SW 1271 (cell line): ENCODE data around the gene CUZD1.

Experiments
- DNase-seq, 2 experiments: peaks; one replicate each; lab custom pipeline; 2025; lab: John Stamatoyannopoulos, UW

The CUZD1 gene

DNA sequence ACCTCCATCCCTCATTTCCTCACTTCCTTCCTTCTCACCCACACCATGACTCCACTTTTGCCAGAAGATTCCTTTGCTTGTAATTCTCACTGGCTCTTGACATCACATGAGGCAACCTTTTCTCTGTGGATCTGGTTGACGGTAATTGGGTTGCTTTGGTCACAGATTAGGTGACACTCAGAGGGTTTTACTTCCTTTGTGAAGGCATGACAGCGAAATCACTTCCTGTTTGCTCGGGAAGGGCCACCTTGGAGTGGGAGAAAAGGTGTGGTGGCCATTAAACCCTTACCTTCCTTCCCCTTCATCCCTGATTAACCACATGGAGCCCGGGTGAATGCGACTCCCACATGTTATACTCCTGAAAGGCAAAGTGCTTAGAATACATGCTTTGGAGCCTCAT lies 30.2 kb downstream of the CUZD1 start:
- no peak for DNase-seq

DNA sequence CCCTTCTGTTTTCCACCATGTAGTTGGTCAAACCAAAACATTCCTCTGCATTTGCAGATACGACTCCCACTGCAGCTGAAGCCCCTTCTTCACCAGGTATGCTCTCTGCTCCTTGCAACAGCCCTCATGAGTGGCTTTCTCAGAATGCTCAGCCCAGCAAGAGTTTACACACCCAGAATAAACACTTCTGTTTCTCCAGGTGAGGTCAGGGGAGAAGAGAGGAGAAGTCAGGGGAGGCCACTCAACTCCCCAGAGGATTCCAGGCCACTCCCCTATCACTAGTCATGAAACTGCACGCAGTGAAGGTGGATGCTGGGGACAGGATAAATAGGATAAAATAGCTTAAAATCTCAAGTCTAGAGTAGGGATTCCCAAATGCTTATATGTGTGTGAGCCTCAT lies 31.2 kb downstream of the CUZD1 start:
- no peak for DNase-seq

DNA sequence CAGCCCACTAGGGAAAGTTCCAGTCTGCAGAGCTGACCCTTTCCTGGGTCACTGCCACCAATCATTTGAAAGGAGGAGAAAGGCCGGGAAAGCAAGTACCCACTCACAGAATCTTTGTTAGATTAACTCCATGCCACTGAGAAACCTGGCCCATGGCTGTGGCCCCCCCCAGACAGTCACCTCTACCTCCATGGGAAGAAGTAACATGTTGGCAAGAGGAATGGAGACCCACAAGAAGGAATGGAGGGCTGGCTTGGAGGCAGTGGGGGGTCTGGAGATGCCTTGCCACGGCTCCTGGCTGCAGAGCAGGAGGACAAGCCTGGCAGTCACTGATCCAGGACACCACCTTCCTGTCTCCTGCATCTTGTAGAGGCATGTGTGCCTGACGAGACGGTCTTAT lies 32.9 kb downstream of the CUZD1 start:
- DNase-seq, result no peak

DNA sequence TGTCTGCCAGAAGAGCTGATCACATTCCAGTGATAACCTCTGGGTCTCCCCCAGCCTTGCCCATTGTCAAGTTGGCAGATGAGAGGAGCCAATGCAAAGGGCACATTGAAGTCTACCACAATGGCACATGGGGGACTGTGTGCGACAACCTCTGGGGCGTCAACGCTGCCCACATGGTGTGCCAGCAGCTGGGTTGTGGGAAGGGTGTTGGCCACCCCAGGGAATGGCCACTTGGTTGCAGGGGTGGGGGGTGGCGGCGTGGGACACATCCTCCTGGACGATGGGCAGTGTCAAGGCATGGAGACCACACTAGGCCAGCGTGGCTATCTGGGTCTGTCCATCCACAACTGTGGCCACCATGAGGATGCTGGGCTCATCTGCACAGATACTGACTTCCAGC lies 43.4 kb downstream of the CUZD1 start:
- DNase-seq, result no peak

DNA sequence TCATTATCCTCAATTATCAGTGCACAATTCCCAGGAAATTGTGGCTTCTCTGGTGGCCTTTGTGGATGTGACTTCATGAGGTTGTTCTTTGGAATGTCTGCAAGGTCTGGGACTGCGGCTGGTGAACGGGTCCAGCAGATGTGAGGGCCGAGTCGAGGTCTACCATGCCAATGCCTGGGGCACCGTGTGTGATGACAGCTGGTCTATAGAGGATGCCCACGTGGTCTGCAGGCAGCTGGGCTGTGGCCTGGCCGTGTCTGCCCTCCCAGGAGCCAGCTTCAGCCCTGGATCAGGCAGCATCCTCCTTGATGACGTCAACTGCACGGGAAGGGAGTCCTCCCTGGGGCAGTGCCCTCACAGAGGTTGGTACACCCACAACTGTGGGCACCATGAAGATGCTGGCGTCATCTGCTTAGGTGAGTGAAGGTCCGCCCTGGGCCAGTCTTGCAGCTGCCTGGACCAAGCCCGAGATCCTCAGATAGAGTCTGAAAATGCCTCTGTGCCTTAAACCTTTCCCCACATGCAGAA lies 46.9 kb downstream of the CUZD1 start:
- no peak for DNase-seq

DNA sequence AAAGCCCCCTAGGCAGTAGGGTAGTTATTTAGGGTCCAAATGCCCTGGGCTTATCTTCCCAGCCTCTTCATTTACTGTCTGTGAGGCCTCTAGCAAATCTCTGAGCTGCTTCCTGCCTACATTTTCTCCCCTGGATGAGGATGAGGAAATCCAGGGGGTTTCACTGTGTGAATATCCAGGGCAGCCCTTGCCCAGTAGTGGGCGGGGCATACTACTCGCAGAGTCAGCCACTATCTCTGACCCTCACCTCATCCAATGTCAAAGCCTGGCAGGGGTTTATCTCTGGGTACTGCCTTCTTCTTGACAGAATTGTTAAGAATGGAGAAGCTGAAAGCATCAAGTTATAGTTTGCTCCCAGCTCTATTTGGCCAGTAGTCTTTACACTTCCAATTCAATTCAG lies 48.9 kb downstream of the CUZD1 start:
- no peak for DNase-seq

DNA sequence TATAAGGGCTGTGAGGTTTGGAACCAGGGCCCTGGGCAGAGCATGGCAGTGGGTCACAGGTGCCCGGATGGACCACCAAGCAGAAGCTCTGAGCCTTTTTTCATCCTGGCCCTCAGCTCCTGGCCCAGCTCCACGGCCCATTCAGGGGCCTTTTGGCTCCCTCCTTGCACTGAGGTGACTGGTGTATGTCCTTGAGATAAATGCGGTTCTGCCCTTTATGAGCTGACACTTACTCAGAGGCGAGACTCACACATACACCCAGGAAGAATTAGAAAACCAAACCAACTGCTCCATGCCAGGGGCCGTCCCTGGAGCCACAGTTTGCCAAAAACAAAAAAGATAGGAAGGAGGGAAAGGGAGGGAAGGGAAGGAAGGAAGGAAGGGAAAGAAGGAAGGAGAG lies 49.7 kb downstream of the CUZD1 start:
- no peak for DNase-seq

DNA sequence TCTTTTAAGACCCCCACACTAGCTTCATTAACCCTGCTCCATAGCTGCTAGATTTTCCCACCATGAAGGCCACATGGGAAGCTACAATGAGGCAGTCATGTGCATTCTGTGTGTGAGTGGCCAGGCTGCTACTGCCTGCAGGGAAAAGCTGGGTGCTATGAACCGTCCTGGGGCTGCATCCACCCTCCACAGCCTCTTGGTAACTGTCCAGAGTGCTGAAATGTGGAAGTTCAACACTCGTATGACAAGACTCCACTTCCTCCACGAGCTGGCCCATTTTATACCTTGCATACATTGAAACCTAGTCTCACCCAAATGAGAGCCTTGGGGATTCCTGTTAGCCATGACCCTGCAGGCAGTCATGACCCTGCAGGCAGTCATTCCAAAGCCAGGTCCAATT lies 59.4 kb downstream of the CUZD1 start:
- no peak for DNase-seq

DNA sequence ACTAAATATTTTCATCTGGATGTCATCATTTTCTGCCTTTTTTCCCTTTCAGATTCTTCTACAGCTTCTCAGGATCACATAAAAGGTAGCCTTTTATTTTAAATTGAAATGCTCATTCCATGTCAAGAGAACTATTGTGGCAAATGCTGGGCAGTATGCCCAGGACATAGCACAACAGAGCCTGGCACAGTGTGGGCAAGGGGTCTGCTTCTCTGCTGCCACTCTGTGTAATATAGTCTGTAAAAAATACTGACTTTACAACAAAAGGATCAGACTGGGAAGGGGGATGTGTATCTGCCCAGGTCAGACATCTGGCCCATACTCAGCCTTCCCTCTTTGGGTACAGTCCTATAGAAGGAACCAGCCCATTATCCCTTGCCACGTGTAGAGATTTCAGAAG lies 62.7 kb downstream of the CUZD1 start:
- DNase-seq, result no peak
